Iris pigment epithelial cell (primary cell): Measurements from ENCODE around the gene SCAF1.

ENCODE experiments used
- DNase-seq: peaks from one replicate; pipeline ENCODE4 v3.0.0-alpha.2; 2011; ENCODE audit warnings: low read depth

The SCAF1 gene

GRCh38 chr19:49665036-49665350 is 23.0 kb downstream of the SCAF1 start:
- DNase-seq, result no peak

GRCh38 chr19:49665351-49666119 is 23.5 kb downstream of the SCAF1 start, which contains the start of the genes BCL2L12 and IRF3:
TSS of gene BCL2L12 (plus strand) at chr19:49665933. CDS start at chr19:49666693, 760 bp downstream.
TSS of gene IRF3 (minus strand) at chr19:49665857. CDS start at chr19:49664838, 1,019 bp downstream.
- DNase-seq, result peak; percentile 94

GRCh38 chr19:49666120-49666444 is 24.1 kb downstream of the SCAF1 start:
- no peak for DNase-seq

- no peak for DNase-seq
Observed at GRCh38 chr19:49667473-49667872, 25.5 kb downstream of the SCAF1 start.

- DNase-seq, result peak; percentile 20
Observed at GRCh38 chr19:49669516-49669915, 27.5 kb downstream of the SCAF1 start.

GRCh38 chr19:49672131-49672919 is 30.3 kb downstream of the SCAF1 start:
- DNase-seq, result peak; percentile 57

GRCh38 chr19:49676136-49676783 is 34.3 kb downstream of the SCAF1 start:
- DNase-seq, result peak; percentile 95

- peak; percentile 100 for DNase-seq
Observed at GRCh38 chr19:49676784-49677230, 34.8 kb downstream of the SCAF1 start.

GRCh38 chr19:49677231-49677900 is 35.4 kb downstream of the SCAF1 start, which contains the start of gene PRMT1:
TSS of gene PRMT1 (plus strand) at chr19:49677271. CDS start at chr19:49677281, 10 bp downstream.
- DNase-seq, result peak; percentile 20

- peak; percentile 77 for DNase-seq
Observed at GRCh38 chr19:49677901-49678674, 36.1 kb downstream of the SCAF1 start.

- no peak for DNase-seq
Observed at GRCh38 chr19:49678985-49679770, 37.2 kb downstream of the SCAF1 start.

GRCh38 chr19:49679771-49680413 is 37.9 kb downstream of the SCAF1 start:
- no peak for DNase-seq

GRCh38 chr19:49680421-49681351 is 38.7 kb downstream of the SCAF1 start:
- DNase-seq, result peak; percentile 70

- no peak for DNase-seq
Observed at GRCh38 chr19:49681830-49682229, 39.8 kb downstream of the SCAF1 start.

GRCh38 chr19:49682274-49682673 is 40.3 kb downstream of the SCAF1 start:
- no peak for DNase-seq

- DNase-seq, result no peak
Observed at GRCh38 chr19:49683814-49684250, 41.8 kb downstream of the SCAF1 start.

- no peak for DNase-seq
Observed at GRCh38 chr19:49684251-49684982, 42.4 kb downstream of the SCAF1 start.

- DNase-seq, result no peak
Observed at GRCh38 chr19:49684983-49685553, 43.1 kb downstream of the SCAF1 start.
